H9 (cell line): Measurements from ENCODE around the gene HOXC6. TPM values are rescaled to one million over a fixed set of nuclear protein-coding genes. Genes with fewer than 3 reads are reported as not detected.

Experiments used
- DNase-seq: peaks from one replicate; pipeline ENCODE4 v3.0.0-alpha.2; 2017
- H2AFZ ChIP-seq: one replicate; pipeline ENCODE4 v1.6.1; 2013; ENCODE audit warnings: mild to moderate bottlenecking, low read length, control low read depth, moderate library complexity
- H2AK5ac ChIP-seq: 2 replicates; pipeline ENCODE4 v1.6.1; 2013; ENCODE audit warnings: low read length, control low read depth, mixed read lengths; ENCODE audit not compliant: insufficient read length
- H2BK120ac ChIP-seq: one replicate; pipeline ENCODE4 v1.6.1; 2013; ENCODE audit warnings: low read depth, mild to moderate bottlenecking, low read length, control low read depth, inconsistent platforms; ENCODE audit not compliant: poor library complexity, severe bottlenecking
- H2BK12ac ChIP-seq: 2 replicates; pipeline ENCODE4 v1.6.1; 2013; ENCODE audit warnings: low read length, control low read depth, mixed read lengths, low read depth; ENCODE audit not compliant: insufficient read length
- H2BK15ac ChIP-seq: 2 replicates; pipeline ENCODE4 v1.6.1; 2013; ENCODE audit warnings: low read depth, low read length, control low read depth
- H2BK20ac ChIP-seq: one replicate; pipeline ENCODE4 v1.6.1; 2013; ENCODE audit warnings: low read depth, mild to moderate bottlenecking, low read length, control low read depth, inconsistent platforms; ENCODE audit not compliant: poor library complexity, severe bottlenecking
- H2BK5ac ChIP-seq: 2 replicates; pipeline ENCODE4 v1.6.1; 2013; ENCODE audit warnings: low read length, control low read depth, mixed read lengths; ENCODE audit not compliant: insufficient read length
- H3K14ac ChIP-seq: 2 replicates; pipeline ENCODE4 v1.6.1; 2013; ENCODE audit warnings: low read length, control low read depth; ENCODE audit not compliant: insufficient read depth
- H3K18ac ChIP-seq: 2 replicates; pipeline ENCODE4 v1.6.1; 2013; ENCODE audit warnings: low read depth, mild to moderate bottlenecking, mixed read lengths, low read length, control low read depth; ENCODE audit not compliant: insufficient read length
- H3K23ac ChIP-seq: 2 replicates; pipeline ENCODE4 v1.6.1; 2013; ENCODE audit warnings: low read length, control low read depth, mixed read lengths, low read depth; ENCODE audit not compliant: insufficient read length
- H3K23me2 ChIP-seq: 2 replicates; pipeline ENCODE4 v1.6.1; 2013; ENCODE audit warnings: low read depth, mild to moderate bottlenecking, mixed read lengths, low read length, control low read depth; ENCODE audit not compliant: insufficient read length, poor library complexity, severe bottlenecking
- H3K27ac ChIP-seq: 2 replicates; pipeline ENCODE4 v1.5.1; 2013; ENCODE audit warnings: low read length, control low read depth, mixed read lengths, low read depth; ENCODE audit not compliant: insufficient read length
- H3K27me3 ChIP-seq: 2 replicates; pipeline ENCODE4 v1.6.1; 2013; ENCODE audit warnings: low read length, control low read depth, inconsistent platforms; ENCODE audit not compliant: insufficient read depth
- H3K4ac ChIP-seq: 2 replicates; pipeline ENCODE4 v1.6.1; 2013; ENCODE audit warnings: low read depth, mild to moderate bottlenecking, control low read depth, inconsistent platforms, low read length, moderate library complexity
- H3K4me1 ChIP-seq: 2 replicates; pipeline ENCODE4 v1.6.1; 2013; ENCODE audit warnings: low read length, control low read depth, inconsistent platforms; ENCODE audit not compliant: insufficient read depth
- H3K4me2 ChIP-seq: 2 replicates; pipeline ENCODE4 v1.6.1; 2013; ENCODE audit warnings: low read length, control low read depth, mixed read lengths; ENCODE audit not compliant: insufficient read length, insufficient read depth
- H3K56ac ChIP-seq: 2 replicates; pipeline ENCODE4 v1.6.1; 2013; ENCODE audit warnings: low read depth, mild to moderate bottlenecking, mixed read lengths, low read length, control low read depth; ENCODE audit not compliant: insufficient read length
- H3K79me1 ChIP-seq: 2 replicates; pipeline ENCODE4 v1.6.1; 2013; ENCODE audit warnings: low read depth, mild to moderate bottlenecking, moderate library complexity, low read length, control low read depth, inconsistent platforms; ENCODE audit not compliant: insufficient read depth, poor library complexity, severe bottlenecking
- H3K79me2 ChIP-seq: 2 replicates; pipeline ENCODE4 v1.6.1; 2013; ENCODE audit warnings: low read length, control low read depth, inconsistent platforms; ENCODE audit not compliant: insufficient read depth
- H3K9ac ChIP-seq: 2 replicates; pipeline ENCODE4 v1.6.1; 2013; ENCODE audit warnings: low read length, control low read depth, mixed read lengths; ENCODE audit not compliant: insufficient read length; ENCODE audit errors: extremely low read depth
- H3K9me3 ChIP-seq: one replicate; pipeline ENCODE4 v1.6.1; 2013; ENCODE audit warnings: low read depth, low read length, inconsistent platforms; ENCODE audit not compliant: control insufficient read depth
- H3T11ph ChIP-seq: one replicate; pipeline ENCODE4 v1.6.1; 2013; ENCODE audit warnings: mild to moderate bottlenecking, low read length, control low read depth, inconsistent platforms
- H4K20me1 ChIP-seq: one replicate; pipeline ENCODE4 v1.6.1; 2013; ENCODE audit not compliant: control insufficient read depth, insufficient read length, insufficient read depth
- H4K5ac ChIP-seq: 2 replicates; pipeline ENCODE4 v1.6.1; 2013; ENCODE audit warnings: low read depth, mild to moderate bottlenecking, mixed read lengths, low read length, control low read depth; ENCODE audit not compliant: insufficient read length
- H4K8ac ChIP-seq: replicated peaks from 2 replicates; pipeline ENCODE4 v1.6.1; 2013; ENCODE audit warnings: low read length, control low read depth, mixed read lengths, low read depth; ENCODE audit not compliant: insufficient read length
- H4K91ac ChIP-seq: 2 replicates; pipeline ENCODE4 v1.6.1; 2013; ENCODE audit warnings: low read depth, mild to moderate bottlenecking, moderate library complexity, mixed read lengths, low read length, control low read depth; ENCODE audit not compliant: insufficient read length
- H3K27ac Mint-ChIP-seq, 3 experiments: 2 replicates in 2 of 3; 3 replicates in 1 of 3; pipeline ENCODE4 v1.8.0; 2020 to 2021; ENCODE audit warnings: mixed read lengths in 3 of 3, mild to moderate bottlenecking in 1 of 3, moderate library complexity in 1 of 3
- H3K27me3 Mint-ChIP-seq: 2 replicates; pipeline ENCODE4 v1.8.0; 2021; ENCODE audit warnings: low read depth, mild to moderate bottlenecking, moderate library complexity, mixed read lengths
- H3K36me3 Mint-ChIP-seq, 3 experiments: 2 replicates in 2 of 3; 3 replicates in 1 of 3; pipeline ENCODE4 v1.8.0; 2020 to 2021; ENCODE audit warnings: low read depth in 3 of 3, mixed read lengths in 3 of 3; ENCODE audit not compliant: insufficient read depth in 1 of 3
- H3K4me1 Mint-ChIP-seq, 2 experiments: 2 replicates each; pipeline ENCODE4 v1.8.0; 2020; ENCODE audit warnings: mixed read lengths in 2 of 2
- H3K4me3 Mint-ChIP-seq, 2 experiments: 2 replicates in 1 of 2; 3 replicates in 1 of 2; pipeline ENCODE4 v1.8.0; 2020 to 2021; ENCODE audit warnings: mild to moderate bottlenecking in 2 of 2, mixed read lengths in 2 of 2, moderate library complexity in 1 of 2
- H3K9me3 Mint-ChIP-seq, 2 experiments: 2 replicates in 1 of 2; 3 replicates in 1 of 2; pipeline ENCODE4 v1.8.0; 2020; ENCODE audit warnings: mild to moderate bottlenecking in 2 of 2, mixed read lengths in 2 of 2, moderate library complexity in 1 of 2
- WGBS: extraction: QIAGEN DNeasy Blood & Tissue Kit; methylation state at CpG from one replicate; pipeline ENCODE4 v1.1.7; 2013; ENCODE audit warnings: missing lambda C conversion rate, low lambda C conversion rate, mixed read lengths; ENCODE audit not compliant: insufficient read length; ENCODE audit errors: extremely low coverage; 5-methylcytosine and 5-hydroxymethylcytosine counted together
- total RNA-seq: library from RNA; stranded (reverse); gene quantifications from 2 replicates; pipeline ENCODE4 v1.2.1, GENCODE V29; 2021
- TF ChIP-seq, protein P1 (sequence below): fragments of 200-600 bp; sonication (generic); conservative IDR thresholded peaks from 3 replicates; pipeline ENCODE4 v1.8.0; 2021; ENCODE audit warnings: antibody characterized with exemption, mild to moderate bottlenecking

The HOXC6 gene
- total RNA-seq, 1 experiment from 2014 or later: not detected

DNA sequence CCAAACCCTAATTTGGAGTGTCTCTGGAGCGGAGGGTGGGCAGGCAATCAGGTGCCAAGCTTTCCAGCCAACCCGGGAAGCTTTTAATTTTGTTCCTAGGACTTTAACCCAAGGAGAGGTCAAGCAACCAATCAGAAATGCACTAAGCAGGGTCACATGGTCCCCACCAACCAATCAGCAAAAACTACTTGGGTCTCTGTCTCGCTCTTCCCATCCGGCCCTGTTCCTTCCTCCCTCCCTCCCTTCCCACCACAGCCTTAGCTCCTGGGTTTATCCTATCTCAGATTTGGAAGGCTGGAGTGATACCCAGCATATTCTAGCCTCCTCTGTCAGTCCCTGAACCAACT is 11.9 kb downstream of the HOXC6 start:
- H2BK120ac ChIP-seq: no peak overlapping the region
- no peak for DNase-seq
- no peak overlapping the region for H3T11ph ChIP-seq
- H3K4me3 Mint-ChIP-seq: no peak overlapping the region
- H3K4me2 ChIP-seq: no peak overlapping the region
- no peak overlapping the region for H3K4ac ChIP-seq
- no peak overlapping the region for H2AFZ ChIP-seq
- H3K18ac ChIP-seq: no peak overlapping the region
- H3K4me1 ChIP-seq: no peaks in the 10 kb centered on the region
- no peaks in the 10 kb centered on the region for H3K79me2 ChIP-seq
- H3K23me2 ChIP-seq: no peaks in the 10 kb centered on the region
- TF ChIP-seq, protein P1, sequence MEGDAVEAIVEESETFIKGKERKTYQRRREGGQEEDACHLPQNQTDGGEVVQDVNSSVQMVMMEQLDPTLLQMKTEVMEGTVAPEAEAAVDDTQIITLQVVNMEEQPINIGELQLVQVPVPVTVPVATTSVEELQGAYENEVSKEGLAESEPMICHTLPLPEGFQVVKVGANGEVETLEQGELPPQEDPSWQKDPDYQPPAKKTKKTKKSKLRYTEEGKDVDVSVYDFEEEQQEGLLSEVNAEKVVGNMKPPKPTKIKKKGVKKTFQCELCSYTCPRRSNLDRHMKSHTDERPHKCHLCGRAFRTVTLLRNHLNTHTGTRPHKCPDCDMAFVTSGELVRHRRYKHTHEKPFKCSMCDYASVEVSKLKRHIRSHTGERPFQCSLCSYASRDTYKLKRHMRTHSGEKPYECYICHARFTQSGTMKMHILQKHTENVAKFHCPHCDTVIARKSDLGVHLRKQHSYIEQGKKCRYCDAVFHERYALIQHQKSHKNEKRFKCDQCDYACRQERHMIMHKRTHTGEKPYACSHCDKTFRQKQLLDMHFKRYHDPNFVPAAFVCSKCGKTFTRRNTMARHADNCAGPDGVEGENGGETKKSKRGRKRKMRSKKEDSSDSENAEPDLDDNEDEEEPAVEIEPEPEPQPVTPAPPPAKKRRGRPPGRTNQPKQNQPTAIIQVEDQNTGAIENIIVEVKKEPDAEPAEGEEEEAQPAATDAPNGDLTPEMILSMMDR: no peak
- H4K20me1 ChIP-seq: no peaks in the 10 kb centered on the region
- peaks cover 0 to 6% of the 10 kb centered on the region in 2 experiments; a peak in 2 of 4 replicates for H3K4me1 Mint-ChIP-seq
- H3K23ac ChIP-seq: no peak overlapping the region
- no peak overlapping the region for H3K27ac ChIP-seq
- H2BK12ac ChIP-seq: no peak overlapping the region
- no peaks in the 10 kb centered on the region for H3K9me3 ChIP-seq
- H2BK15ac ChIP-seq: no peak overlapping the region
- no CpG with 5 or more reads among the region's 4 CpGs for WGBS
- peaks cover 100% of the 10 kb centered on the region for H3K27me3 Mint-ChIP-seq
- H3K79me1 ChIP-seq: no peaks in the 10 kb centered on the region
- no peak overlapping the region for H3K27ac Mint-ChIP-seq
- no peak overlapping the region for H3K56ac ChIP-seq
- no peak overlapping the region for H4K91ac ChIP-seq
- no peak overlapping the region for H3K9ac ChIP-seq
- no peak overlapping the region for H2AK5ac ChIP-seq
- H3K9me3 Mint-ChIP-seq: peaks cover 7 to 8% of the 10 kb centered on the region in 2 experiments; a peak in 4 of 5 replicates
- peaks cover 0 to 1% (median 0%) of the 10 kb centered on the region in 3 experiments; a peak in 2 of 7 replicates for H3K36me3 Mint-ChIP-seq
- H3K27me3 ChIP-seq: peaks cover 100% of the 10 kb centered on the region
- H2BK5ac ChIP-seq: no peak overlapping the region
- no peak overlapping the region for H3K14ac ChIP-seq
- no peak overlapping the region for H4K8ac ChIP-seq
- H4K5ac ChIP-seq: no peak overlapping the region
- no peak overlapping the region for H2BK20ac ChIP-seq
